Memory B cell (primary cell): ENCODE measurements around the gene ZBED3.
"Not testable (repeated sequence)": the region's sequence is repeated elsewhere in the genome, so short reads cannot be mapped to it uniquely, and the experiment has no call there.

Experiments
- ATAC-seq: fragments of 150-1000 bp; cut with Tn5 transposase; 2 replicates; pipeline ENCODE4 v1.10.0; 2021; ENCODE audit warnings: low read depth, mild to moderate bottlenecking, moderate library complexity
- DNase-seq, 2 donors: peaks; one replicate each; pipeline ENCODE4 v3.0.0; 2022; ENCODE audit warnings: low spot score in 2 of 2
- H3K27ac Mint-ChIP-seq: one replicate; pipeline ENCODE4 v1.8.0; 2022; ENCODE audit warnings: mild to moderate bottlenecking, moderate library complexity, mixed read lengths
- H3K27me3 Mint-ChIP-seq: one replicate; pipeline ENCODE4 v1.8.0; 2022; ENCODE audit warnings: mixed read lengths
- H3K36me3 Mint-ChIP-seq: one replicate; pipeline ENCODE4 v1.8.0; 2022; ENCODE audit warnings: mild to moderate bottlenecking, mixed read lengths
- H3K4me1 Mint-ChIP-seq: one replicate; pipeline ENCODE4 v1.8.0; 2022; ENCODE audit warnings: mixed read lengths
- H3K4me3 Mint-ChIP-seq: one replicate; pipeline ENCODE4 v1.8.0; 2022; ENCODE audit warnings: mild to moderate bottlenecking, moderate library complexity, mixed read lengths
- H3K9me3 Mint-ChIP-seq: one replicate; pipeline ENCODE4 v1.8.0; 2022; ENCODE audit warnings: mixed read lengths

Gene ZBED3

DNA sequence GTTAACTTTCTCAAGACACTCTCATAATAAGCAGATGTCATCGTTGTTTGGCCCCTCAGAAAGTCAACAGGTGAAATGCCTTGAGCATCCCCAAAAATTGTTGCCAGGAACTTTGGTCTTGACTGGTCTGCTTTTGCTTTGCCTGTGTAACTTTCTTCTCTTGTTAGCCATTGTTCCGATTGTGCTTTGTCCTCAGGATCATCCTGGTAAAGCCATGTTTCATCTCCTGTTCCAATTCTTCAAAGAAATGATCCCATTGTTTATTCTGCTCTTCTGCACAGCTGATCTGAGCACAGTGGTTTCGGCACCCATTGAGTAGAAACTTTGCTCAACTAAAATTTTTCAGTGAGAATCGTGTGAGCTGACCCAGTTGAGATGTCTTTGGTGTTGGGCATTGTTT is 8.1 kb upstream of the ZBED3 start:
- H3K4me3 Mint-ChIP-seq: no peak overlapping the region
- H3K27me3 Mint-ChIP-seq: no peaks in the 10 kb centered on the region
- no peak for ATAC-seq
- H3K4me1 Mint-ChIP-seq: no peaks in the 10 kb centered on the region
- DNase-seq: no peak
- H3K27ac Mint-ChIP-seq: no peak overlapping the region
- H3K36me3 Mint-ChIP-seq: no peaks in the 10 kb centered on the region
- peaks cover 2% of the 10 kb centered on the region for H3K9me3 Mint-ChIP-seq

DNA sequence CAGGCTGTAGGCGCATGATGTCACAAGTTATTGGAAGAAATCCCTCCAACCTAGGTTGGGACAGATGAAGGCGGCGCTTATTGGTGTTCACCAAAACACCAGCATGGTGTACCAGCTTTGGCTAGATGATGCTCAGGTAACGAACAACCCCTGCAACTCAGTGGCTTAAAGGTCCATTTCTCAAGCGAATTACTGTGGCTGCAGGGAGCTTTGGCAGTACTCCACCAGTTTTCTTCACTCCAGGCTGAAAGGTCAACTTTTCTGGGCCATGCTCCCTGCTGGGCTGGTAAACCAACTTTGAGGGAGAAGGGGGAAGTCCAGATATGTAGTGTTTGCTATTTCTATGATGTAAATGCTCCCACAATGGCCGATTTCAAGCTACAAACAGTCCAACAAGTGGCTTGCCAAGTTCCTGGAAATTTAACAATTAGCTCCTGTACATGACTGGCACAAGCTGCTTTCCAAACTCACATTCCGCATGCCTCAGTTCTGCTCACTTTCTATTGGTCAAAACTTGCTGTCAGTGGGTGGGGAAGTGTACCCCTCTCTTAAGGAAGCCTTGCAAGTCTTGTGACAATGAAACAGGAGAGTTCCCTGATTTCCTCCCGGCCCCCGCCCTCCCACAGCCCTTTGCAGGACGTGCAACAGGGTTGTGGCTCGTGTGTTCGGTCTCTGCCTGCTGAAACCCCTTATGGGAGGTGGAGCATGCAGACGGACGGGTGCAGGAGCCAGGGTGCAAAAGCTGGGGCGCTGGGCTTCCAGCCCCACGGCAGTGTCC is 588 bp upstream of the ZBED3 start:
- Mint-ChIP-seq H3K4me3 (peak overlapping the region; percentile 96), H3K27ac (peak overlapping the region; percentile 80), H3K36me3 (no peaks in the 10 kb centered on the region), H3K9me3 (no peaks in the 10 kb centered on the region), H3K27me3 (no peaks in the 10 kb centered on the region), H3K4me1 (peaks cover 13% of the 10 kb centered on the region)
- ATAC-seq (peak; percentile 23), DNase-seq (no peak)

DNA sequence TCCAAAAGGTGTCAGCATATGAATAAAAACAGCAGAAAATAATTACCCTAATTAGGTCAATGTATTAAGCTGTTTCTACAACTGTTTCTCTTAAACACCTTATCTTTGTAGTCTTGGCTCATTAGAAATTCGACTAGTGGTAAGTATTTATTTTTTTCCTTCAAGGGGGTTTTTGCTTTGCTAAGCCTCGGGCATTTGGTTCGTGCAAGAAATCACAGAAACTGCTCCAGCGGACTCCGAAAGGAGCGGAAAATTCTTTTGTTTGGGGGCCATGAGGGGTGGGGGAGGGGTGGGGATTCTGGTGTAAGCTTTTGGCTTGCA is 757 bp downstream of the ZBED3 start:
- Mint-ChIP-seq H3K4me3 (peak overlapping the region; percentile 96), H3K27me3 (no peaks in the 10 kb centered on the region), H3K4me1 (peaks cover 13% of the 10 kb centered on the region), H3K9me3 (peaks cover 3% of the 10 kb centered on the region), H3K27ac (peak overlapping the region; percentile 80), H3K36me3 (peaks cover 5% of the 10 kb centered on the region)
- DNase-seq (no peak), ATAC-seq (no peak)

DNA sequence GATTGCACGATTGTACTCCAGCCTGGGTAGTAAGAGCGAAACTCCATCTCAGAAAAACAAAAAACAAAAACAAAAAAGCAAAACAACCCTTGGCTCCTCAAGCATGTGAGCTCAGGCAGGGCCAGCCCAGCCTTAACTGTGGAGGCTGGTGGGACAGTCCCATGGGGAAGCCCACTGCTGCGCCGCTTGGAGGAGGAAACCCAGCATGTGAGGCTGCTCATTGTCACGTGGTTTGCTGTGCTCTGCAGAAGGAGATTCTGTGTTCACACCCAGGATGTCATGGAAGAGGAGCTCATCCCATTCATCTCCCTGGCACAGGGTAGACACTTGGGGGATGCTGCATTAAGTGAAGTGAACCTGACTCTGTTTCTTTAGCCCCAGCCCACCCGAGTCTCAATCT is 4.0 kb downstream of the ZBED3 start:
- H3K4me3 Mint-ChIP-seq: no peak overlapping the region
- H3K36me3 Mint-ChIP-seq: peaks cover 9% of the 10 kb centered on the region
- H3K4me1 Mint-ChIP-seq: peaks cover 13% of the 10 kb centered on the region
- no peaks in the 10 kb centered on the region for H3K27me3 Mint-ChIP-seq
- no peak overlapping the region for H3K27ac Mint-ChIP-seq
- no peak for ATAC-seq
- no peak for DNase-seq
- H3K9me3 Mint-ChIP-seq: peaks cover 3% of the 10 kb centered on the region

DNA sequence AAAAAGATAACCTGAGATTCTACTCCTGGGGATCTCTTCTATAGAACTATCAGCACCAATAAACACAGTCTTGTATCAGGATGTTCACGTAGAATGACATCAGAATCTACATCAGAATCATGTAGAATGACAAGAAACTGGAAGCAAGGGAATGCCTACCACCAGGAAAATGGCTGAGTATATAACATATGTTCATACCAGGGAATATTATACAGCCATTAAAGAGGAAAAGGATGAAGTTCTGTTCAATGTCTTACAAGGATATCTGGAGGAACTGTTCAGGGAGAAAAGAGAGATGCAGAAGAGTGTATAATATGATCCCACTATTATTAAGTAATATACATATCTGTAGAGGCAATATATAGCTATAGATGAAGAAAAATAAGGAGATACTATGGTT is 4.8 kb downstream of the ZBED3 start:
- no peak overlapping the region for H3K27ac Mint-ChIP-seq
- H3K9me3 Mint-ChIP-seq: peaks cover 3% of the 10 kb centered on the region
- ATAC-seq (no peak), DNase-seq (no peak)
- peaks cover 11% of the 10 kb centered on the region for H3K4me1 Mint-ChIP-seq
- peaks cover 9% of the 10 kb centered on the region for H3K36me3 Mint-ChIP-seq
- H3K27me3 Mint-ChIP-seq: no peaks in the 10 kb centered on the region
- no peak overlapping the region for H3K4me3 Mint-ChIP-seq

DNA sequence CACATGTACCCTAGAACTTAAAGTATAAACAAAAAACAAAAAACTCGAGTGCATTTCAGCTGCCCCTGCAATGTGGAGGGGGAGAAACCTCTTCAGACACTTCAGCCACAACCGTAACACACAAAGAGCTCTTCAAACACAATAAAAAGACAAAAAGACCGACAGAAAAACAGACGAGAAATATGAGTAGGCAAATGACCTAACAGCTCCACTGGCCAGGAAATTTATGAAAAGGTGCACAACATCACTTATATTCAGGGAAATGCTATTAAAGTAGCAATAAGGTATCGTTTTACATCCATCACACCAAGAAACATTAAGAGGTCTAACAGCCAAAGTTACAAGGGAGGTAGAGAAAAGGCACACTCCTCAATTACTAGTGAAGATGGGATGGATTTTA is 6.2 kb downstream of the ZBED3 start:
- ATAC-seq (no peak), DNase-seq (no peak)
- Mint-ChIP-seq H3K27ac (no peak overlapping the region), H3K9me3 (peaks cover 3% of the 10 kb centered on the region), H3K36me3 (peaks cover 9% of the 10 kb centered on the region), H3K27me3 (peaks cover 2% of the 10 kb centered on the region), H3K4me3 (no peak overlapping the region), H3K4me1 (peaks cover 8% of the 10 kb centered on the region)

DNA sequence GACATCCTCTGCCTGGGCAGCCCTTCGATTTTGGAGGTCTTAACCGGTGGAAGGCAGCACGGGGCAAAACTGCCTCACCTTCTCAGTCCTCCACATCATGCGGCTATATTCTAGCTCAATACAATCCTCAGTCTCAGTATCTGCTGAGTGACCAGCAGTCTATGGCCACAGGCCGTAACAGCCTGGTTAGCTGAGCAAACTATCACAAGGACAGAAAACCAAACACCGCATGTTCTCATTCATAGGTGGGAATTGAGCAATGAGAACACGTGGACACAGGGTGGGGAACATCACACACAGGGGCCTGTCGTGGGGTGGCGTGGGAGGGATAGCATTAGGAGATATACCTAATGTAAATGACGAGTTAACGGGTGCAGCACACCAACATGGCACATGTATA is 6.6 kb downstream of the ZBED3 start:
- not testable (repeated sequence) for DNase-seq, H3K9me3 Mint-ChIP-seq, H3K4me3 Mint-ChIP-seq, H3K4me1 Mint-ChIP-seq, ATAC-seq, H3K36me3 Mint-ChIP-seq, H3K27ac Mint-ChIP-seq, H3K27me3 Mint-ChIP-seq

DNA sequence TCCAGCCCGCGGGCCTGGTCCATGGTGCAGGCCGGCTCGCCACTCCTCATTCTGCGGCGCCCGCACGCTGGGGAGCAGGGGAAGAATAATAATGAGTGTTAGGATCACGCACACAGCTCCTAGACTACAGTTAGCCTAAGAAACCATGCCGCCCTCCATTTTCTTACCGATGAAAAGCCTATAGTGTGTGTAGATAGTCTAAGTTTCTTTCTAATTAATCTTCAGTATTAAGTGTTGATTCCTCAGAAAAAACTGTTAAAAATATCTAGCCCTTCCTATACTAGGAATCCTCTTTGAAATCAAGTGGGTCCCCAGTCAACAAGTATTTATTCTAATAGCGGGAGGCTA is 9.3 kb downstream of the ZBED3 start:
- H3K27me3 Mint-ChIP-seq: peaks cover 2% of the 10 kb centered on the region
- H3K9me3 Mint-ChIP-seq: peaks cover 3% of the 10 kb centered on the region
- peak overlapping the region; percentile 71 for H3K4me3 Mint-ChIP-seq
- DNase-seq (no peak), ATAC-seq (peak; percentile 29)
- peaks cover 16% of the 10 kb centered on the region for H3K36me3 Mint-ChIP-seq
- H3K27ac Mint-ChIP-seq: no peak overlapping the region
- peaks cover 8% of the 10 kb centered on the region for H3K4me1 Mint-ChIP-seq

DNA sequence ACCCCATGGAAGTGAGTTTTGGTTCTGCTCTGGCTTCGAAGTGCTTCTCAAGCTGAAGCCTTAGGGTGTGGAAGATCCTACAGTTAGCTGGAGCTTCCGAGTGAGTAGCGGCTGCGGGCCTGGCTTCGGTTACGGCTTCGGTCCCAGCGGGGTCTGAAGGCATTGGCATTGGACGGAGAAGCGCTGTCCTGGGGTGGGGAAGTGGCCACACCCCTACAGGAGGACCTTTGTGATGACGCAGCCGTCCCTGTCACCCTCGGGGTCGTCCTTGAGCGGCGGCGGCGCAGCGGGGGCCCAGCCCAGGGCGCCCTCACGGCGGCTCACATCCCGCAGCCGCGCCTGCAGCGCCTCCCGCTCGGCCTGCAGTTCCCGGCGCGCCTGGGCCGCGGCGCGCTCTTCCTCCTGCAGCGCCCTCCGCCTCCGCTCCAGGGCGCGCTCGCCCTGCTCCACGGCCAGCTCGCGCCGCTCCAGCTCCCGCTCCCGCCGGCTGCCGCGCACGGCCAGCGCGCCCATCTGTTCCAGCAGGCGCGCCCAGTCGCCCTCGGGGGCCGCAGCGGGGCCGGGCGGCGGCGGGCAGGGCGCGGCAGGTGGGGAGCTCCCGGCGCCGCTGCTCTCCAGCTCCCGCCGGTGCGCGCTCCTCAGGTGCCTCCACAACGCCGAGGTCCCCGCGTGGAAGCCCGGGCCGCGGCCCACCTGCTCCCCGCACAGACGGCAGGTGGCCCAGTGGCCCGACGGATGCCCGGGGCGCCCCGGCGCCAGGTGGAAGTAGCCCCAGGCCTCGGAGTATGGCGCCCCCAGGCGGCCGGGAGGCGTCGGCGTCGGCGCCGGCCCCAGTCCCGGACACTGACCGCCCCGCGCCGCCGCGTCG is 9.9 kb downstream of the ZBED3 start:
- peak; percentile 49 to 61 for DNase-seq
- no peak overlapping the region for H3K27ac Mint-ChIP-seq

DNA sequence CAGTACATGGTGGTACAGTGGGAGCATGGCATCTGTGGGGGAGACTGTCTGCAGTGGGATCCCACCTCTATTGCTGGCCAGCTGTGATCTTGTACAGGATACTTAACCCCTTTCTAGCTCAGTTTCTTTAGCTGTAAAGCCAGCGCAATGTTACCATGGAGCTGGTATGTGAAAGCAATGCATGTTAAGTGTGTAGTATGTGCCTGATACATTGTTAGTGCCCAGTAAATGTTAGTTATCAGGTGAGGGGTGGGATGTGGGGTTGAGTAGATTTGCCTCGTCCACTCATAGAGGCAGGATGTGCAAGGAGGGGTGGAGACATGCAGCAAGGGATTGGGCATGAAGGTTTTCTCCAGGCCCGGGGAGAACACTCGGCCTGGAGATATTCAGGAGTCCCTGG is 12.3 kb downstream of the ZBED3 start:
- no peak overlapping the region for H3K27ac Mint-ChIP-seq
- ATAC-seq: no peak
- peaks cover 13% of the 10 kb centered on the region for H3K36me3 Mint-ChIP-seq
- no peak for DNase-seq
- peaks cover 8% of the 10 kb centered on the region for H3K4me1 Mint-ChIP-seq
- no peak overlapping the region for H3K4me3 Mint-ChIP-seq
- no peaks in the 10 kb centered on the region for H3K9me3 Mint-ChIP-seq
- peaks cover 2% of the 10 kb centered on the region for H3K27me3 Mint-ChIP-seq

More for the DNA sequence above, 9.9 kb downstream of the ZBED3 start:
- peaks cover 14% of the 10 kb centered on the region for H3K36me3 Mint-ChIP-seq
- no peaks in the 10 kb centered on the region for H3K9me3 Mint-ChIP-seq
- peaks cover 8% of the 10 kb centered on the region for H3K4me1 Mint-ChIP-seq
- ATAC-seq: peak; percentile 88
- H3K27me3 Mint-ChIP-seq: peaks cover 2% of the 10 kb centered on the region
- H3K4me3 Mint-ChIP-seq: peak overlapping the region; percentile 71

DNA sequence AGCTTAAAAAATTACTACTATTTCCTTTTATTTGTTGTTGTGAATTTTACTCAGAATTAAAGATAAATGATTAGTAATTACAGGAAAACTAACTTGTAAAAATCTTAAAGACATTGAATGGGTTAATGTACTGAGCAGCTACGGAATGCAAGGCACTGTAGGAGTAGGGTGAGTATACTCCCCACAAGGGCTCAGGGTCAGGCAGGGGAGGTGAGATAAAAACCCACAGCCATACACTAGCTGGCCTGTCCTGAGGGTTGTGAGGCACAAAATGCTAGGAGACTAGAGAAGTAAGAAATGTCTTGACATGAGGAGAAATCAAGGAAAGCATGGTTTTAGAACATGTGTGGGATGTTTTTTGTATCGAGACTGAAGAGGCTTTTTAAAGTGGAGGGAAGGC is 13.4 kb downstream of the ZBED3 start:
- no peak for ATAC-seq
- Mint-ChIP-seq H3K4me1 (peaks cover 8% of the 10 kb centered on the region), H3K9me3 (no peaks in the 10 kb centered on the region), H3K36me3 (peaks cover 17% of the 10 kb centered on the region), H3K4me3 (no peak overlapping the region), H3K27ac (no peak overlapping the region), H3K27me3 (peaks cover 2% of the 10 kb centered on the region)
- DNase-seq: no peak

DNA sequence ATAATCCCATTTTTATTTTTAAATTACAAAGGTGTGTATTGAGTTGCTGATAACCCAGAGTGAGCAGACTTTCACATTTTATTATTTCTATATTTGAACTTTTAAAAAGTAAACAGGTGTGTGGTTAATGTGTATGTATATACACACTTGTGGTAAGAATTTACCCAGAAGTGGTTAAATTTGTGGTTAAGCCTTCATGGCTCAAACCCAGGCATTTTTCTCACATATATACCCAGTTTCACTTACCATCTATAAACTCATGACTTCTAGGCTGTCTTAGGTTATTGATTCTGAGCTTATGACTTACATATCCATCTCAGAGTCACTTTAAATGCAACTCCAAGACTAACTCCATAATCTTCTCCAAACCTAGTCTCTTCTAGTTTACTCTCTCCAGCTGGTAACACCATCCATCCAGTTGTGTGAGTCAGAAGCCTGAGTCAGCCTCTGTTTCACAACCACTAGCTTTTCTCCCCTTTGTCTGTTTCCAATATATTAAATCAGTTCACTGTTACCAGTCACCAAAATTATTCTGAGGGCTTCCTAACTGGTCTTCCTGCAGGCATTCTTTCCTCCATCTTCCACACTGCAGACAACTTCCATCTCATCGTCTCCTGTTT is 20.2 kb downstream of the ZBED3 start:
- peaks cover 29% of the 10 kb centered on the region for H3K36me3 Mint-ChIP-seq
- no peaks in the 10 kb centered on the region for H3K9me3 Mint-ChIP-seq
- no peak overlapping the region for H3K27ac Mint-ChIP-seq
- no peaks in the 10 kb centered on the region for H3K4me1 Mint-ChIP-seq
- H3K4me3 Mint-ChIP-seq: no peak overlapping the region
- DNase-seq (no peak), ATAC-seq (no peak)
- no peaks in the 10 kb centered on the region for H3K27me3 Mint-ChIP-seq

DNA sequence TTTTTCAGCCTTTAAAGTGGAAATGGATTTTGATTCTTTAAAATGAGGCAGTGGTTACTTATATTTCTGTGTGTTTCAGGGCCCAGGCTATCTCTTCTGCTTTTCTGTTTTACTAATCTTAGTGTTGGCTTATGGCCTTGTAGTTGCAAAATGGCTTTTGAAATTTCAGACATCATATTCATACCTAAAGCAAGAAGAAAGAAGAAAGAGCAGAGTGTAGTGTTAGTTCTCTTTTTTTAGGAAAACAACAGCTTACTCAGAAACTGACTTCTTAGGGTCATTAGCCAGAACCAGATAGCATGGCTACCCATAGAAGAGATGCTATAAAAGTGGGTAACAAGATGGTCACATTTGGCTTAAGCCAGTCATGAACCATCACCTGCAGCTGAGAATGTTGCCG is 20.9 kb downstream of the ZBED3 start:
- Mint-ChIP-seq H3K36me3 (peaks cover 31% of the 10 kb centered on the region), H3K27me3 (no peaks in the 10 kb centered on the region), H3K4me1 (no peaks in the 10 kb centered on the region), H3K4me3 (no peak overlapping the region), H3K9me3 (no peaks in the 10 kb centered on the region), H3K27ac (no peak overlapping the region)
- DNase-seq (no peak), ATAC-seq (no peak)

DNA sequence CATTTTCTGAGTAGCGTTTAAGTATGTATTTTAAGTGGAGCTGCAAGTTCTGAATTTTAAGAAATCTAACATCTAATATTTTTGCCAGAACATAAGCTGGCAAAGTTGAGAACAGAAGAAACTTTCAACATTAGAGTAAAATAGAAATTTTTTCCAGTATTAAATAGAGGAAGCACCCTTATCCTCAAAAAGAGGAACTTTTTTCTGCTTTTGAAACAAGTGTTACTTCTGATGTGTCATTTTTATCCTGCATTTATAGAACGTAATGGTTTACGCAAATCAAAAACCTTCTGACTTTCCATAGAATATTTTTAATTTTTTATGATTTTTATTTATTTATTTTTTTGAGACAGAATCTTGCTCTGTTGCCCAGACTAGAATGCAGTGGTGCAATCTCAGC is 21.8 kb downstream of the ZBED3 start:
- no peak overlapping the region for H3K4me3 Mint-ChIP-seq
- DNase-seq: no peak
- no peaks in the 10 kb centered on the region for H3K4me1 Mint-ChIP-seq
- no peak for ATAC-seq
- H3K27me3 Mint-ChIP-seq: no peaks in the 10 kb centered on the region
- peaks cover 29% of the 10 kb centered on the region for H3K36me3 Mint-ChIP-seq
- no peak overlapping the region for H3K27ac Mint-ChIP-seq
- H3K9me3 Mint-ChIP-seq: no peaks in the 10 kb centered on the region
